ENCODE measurements around the gene PEG3. TPM values are rescaled to one million over a fixed set of nuclear protein-coding genes. Genes with fewer than 3 reads are reported as not detected.

Gene PEG3
- total and polyA plus RNA-seq, 2 of the 8 experiments (the other 6 are each of a cell fraction or from before 2014, with no cell fraction given), result not detected

DNA sequence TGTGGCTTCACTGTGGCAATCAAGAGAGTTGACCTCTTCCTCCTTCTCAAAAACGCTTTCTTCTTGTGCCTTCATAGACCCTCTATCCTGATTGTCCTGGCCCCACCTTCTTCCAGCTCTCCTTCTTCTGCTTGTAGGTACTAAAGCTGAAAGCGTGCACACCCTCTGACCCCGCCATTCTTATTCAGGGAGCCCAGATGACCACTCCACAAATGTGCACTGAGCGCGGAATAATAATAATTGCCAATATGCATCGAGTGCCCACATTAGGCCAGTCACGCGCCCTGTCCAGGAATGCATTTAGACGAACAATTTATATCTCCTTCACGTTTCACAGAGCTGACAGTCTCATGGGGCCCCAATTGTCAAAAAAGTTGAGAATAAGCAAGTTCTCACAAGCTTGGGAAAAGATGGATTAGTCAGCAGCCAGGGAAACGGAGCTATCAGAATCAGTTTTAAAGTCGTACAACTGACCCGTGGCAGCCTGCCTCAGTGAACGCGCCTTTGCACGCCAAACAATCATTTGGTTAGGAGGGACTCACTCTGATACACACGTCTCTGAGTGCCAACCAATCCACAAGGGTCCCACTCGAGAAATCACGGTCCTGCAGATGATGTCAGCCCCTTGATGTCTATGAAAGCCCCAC is 36.7 kb upstream of the PEG3 start:
- WGBS, 2 experiments (ENCODE audit: extremely low coverage in 1 of 2, insufficient coverage in 1 of 2, insufficient read length in 1 of 2, insufficient replicate concordance in 2 of 2, low coverage in 1 of 2, low lambda C conversion rate in 2 of 2, missing lambda C conversion rate in 1 of 2), result 83% methylated on average over 19 of the region's 19 CpGs; no CpG with 5 or more reads in 1 of the 2 experiments
- Histone ChIP-seq H3K9me3 (ENCODE audit: insufficient read depth in 2 of 2, low read depth in 1 of 2, low read length in 1 of 2) (peaks cover 58 to 91% of the 10 kb centered on the region in 2 experiments), H2BK20ac (ENCODE audit: low read length) (no peak overlapping the region), H3K27ac (ENCODE audit: low read depth, low read length) (no peak overlapping the region), H3K36me3 (ENCODE audit: control insufficient read depth in 2 of 4, insufficient read depth in 4 of 4, low read length in 3 of 4) (no peaks in the 10 kb centered on the region), H3K79me2 (ENCODE audit: control insufficient read depth in 1 of 2, insufficient read depth in 2 of 2, low read length in 2 of 2) (no peaks in the 10 kb centered on the region), H4K91ac (replicated peaks; ENCODE audit: insufficient read length, low read length) (no peak overlapping the region), H2BK5ac (ENCODE audit: low read depth, low read length) (no peak overlapping the region), H3K9ac (replicated peaks in 1 of 4; ENCODE audit: extremely low read depth in 1 of 4, low read depth in 3 of 4, low read length in 3 of 4) (no peak overlapping the region), H2BK12ac (ENCODE audit: low read depth, low read length) (no peak overlapping the region), H3K23ac (ENCODE audit: insufficient read length) (no peak overlapping the region), H2AFZ (ENCODE audit: low read length) (no peak overlapping the region), H3K18ac (ENCODE audit: extremely low read depth, low read length) (no peak overlapping the region), H2BK120ac (replicated peaks; ENCODE audit: low read depth, low read length) (no peak overlapping the region), H2BK15ac (ENCODE audit: low read length) (no peak overlapping the region), H3K79me1 (ENCODE audit: low read depth, low read length) (no peaks in the 10 kb centered on the region), H3K56ac (replicated peaks; ENCODE audit: insufficient read length, low read depth, low read length) (no peak overlapping the region), H3K4me3 (ENCODE audit: extremely low read depth in 1 of 4, insufficient read depth in 2 of 4, low read depth in 3 of 4, low read length in 4 of 4) (no peak overlapping the region), H4K8ac (ENCODE audit: extremely low read depth, insufficient read depth, low read length) (no peak overlapping the region), H3K27me3 (replicated peaks in 1 of 4; ENCODE audit: control insufficient read depth in 3 of 4, extremely low read depth in 1 of 4, insufficient read depth in 3 of 4, low read length in 3 of 4) (no peaks in the 10 kb centered on the region), H3K4me2 (ENCODE audit: insufficient read depth in 1 of 2, low read depth in 2 of 2, low read length in 2 of 2) (no peak overlapping the region), H2AK5ac (ENCODE audit: low read depth, low read length) (no peak overlapping the region), H3K14ac (ENCODE audit: insufficient read length) (no peak overlapping the region), H3K23me2 (ENCODE audit: low read depth, low read length) (peaks cover 5% of the 10 kb centered on the region; the same call in 1 of the 2 replicates), H3K4me1 (replicated peaks in 1 of 4; ENCODE audit: control insufficient read depth in 3 of 4, insufficient read depth in 4 of 4, low read length in 3 of 4) (no peaks in the 10 kb centered on the region), H4K20me1 (replicated peaks in 1 of 2; ENCODE audit: control insufficient read depth in 1 of 2, insufficient read depth in 2 of 2, low read length in 2 of 2) (no peaks in the 10 kb centered on the region), H4K5ac (ENCODE audit: insufficient read length, low read depth, low read length) (no peak overlapping the region), H3K4ac (replicated peaks; ENCODE audit: insufficient read length, low read depth, low read length) (no peak overlapping the region)
- CTCF ChIA-PET (ENCODE audit: partially characterized antibody), result no interaction called here
- POLR2A ChIA-PET (ENCODE audit: partially characterized antibody), result no interaction called here
- FAIRE-seq (no peak), DNase-seq (ENCODE audit: low read depth in 1 of 2, low spot score in 2 of 2) (no peak)
- TF ChIP-seq RAD21 (IDR thresholded peaks at IDR 0.05 in 1 of 2, conservative IDR thresholded peaks at IDR 0.05 in 1 of 2; ENCODE audit: low read depth in 2 of 2, low read length in 2 of 2), result no peak
- TF ChIP-seq RNF2 (IDR thresholded peaks at IDR 0.05; ENCODE audit: borderline replicate concordance, low read depth, low read length, missing control alignments, poor library complexity, severe bottlenecking), result no peak
- TF ChIP-seq JUN (IDR thresholded peaks at IDR 0.05; ENCODE audit: low read depth, low read length), result no peak
- no peak for TF ChIP-seq HDAC6 (IDR thresholded peaks at IDR 0.05; ENCODE audit: low read depth, low read length)
- no peak for TF ChIP-seq BACH1 (IDR thresholded peaks at IDR 0.05; ENCODE audit: low read length)
- no peak for TF ChIP-seq SP1 (IDR thresholded peaks at IDR 0.05; ENCODE audit: low read depth, low read length)
- no peak for TF ChIP-seq SAP30 (IDR thresholded peaks at IDR 0.05; ENCODE audit: insufficient read depth, insufficient replicate concordance, low read length)
- TF ChIP-seq TBP (IDR thresholded peaks at IDR 0.05; ENCODE audit: low read depth, low read length), result no peak
- no peak for TF ChIP-seq CBX5 (IDR thresholded peaks at IDR 0.05; ENCODE audit: low read depth, low read length)
- TF ChIP-seq CBX8 (IDR thresholded peaks at IDR 0.05; ENCODE audit: borderline replicate concordance, low read depth, low read length), result no peak
- no peak for TF ChIP-seq RFX5 (IDR thresholded peaks at IDR 0.05; ENCODE audit: borderline replicate concordance, low read depth, low read length)
- TF ChIP-seq, protein P1, sequence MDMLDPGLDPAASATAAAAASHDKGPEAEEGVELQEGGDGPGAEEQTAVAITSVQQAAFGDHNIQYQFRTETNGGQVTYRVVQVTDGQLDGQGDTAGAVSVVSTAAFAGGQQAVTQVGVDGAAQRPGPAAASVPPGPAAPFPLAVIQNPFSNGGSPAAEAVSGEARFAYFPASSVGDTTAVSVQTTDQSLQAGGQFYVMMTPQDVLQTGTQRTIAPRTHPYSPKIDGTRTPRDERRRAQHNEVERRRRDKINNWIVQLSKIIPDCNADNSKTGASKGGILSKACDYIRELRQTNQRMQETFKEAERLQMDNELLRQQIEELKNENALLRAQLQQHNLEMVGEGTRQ (IDR thresholded peaks at IDR 0.05; ENCODE audit: low read length), result no peak
